ENCODE measurements around the gene TBPL2. TPM values are rescaled to one million over a fixed set of nuclear protein-coding genes. Genes with fewer than 3 reads are reported as not detected.

TBPL2 gene
- total RNA-seq, 1 donor from 2014 or later, result not detected

DNA sequence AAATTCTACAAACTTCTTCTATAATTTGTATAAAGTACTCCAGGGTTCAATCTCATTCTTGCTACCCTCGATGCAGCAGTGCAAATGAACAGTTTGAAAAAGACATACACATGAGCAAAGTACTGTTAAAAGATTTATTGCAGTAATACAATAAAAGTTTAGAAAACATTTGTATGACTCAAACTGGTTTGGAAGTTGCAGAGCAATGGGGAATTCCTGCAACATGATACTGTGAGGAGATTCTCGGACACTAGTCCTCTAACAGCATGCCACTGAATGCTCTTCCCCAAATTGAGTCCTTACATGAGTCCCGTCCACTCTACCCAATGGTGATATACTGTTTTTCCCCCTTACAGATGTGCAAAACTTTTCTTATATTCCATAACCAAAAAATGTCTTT is 74.1 kb downstream of the TBPL2 start:
- TF ChIP-seq, protein P1, sequence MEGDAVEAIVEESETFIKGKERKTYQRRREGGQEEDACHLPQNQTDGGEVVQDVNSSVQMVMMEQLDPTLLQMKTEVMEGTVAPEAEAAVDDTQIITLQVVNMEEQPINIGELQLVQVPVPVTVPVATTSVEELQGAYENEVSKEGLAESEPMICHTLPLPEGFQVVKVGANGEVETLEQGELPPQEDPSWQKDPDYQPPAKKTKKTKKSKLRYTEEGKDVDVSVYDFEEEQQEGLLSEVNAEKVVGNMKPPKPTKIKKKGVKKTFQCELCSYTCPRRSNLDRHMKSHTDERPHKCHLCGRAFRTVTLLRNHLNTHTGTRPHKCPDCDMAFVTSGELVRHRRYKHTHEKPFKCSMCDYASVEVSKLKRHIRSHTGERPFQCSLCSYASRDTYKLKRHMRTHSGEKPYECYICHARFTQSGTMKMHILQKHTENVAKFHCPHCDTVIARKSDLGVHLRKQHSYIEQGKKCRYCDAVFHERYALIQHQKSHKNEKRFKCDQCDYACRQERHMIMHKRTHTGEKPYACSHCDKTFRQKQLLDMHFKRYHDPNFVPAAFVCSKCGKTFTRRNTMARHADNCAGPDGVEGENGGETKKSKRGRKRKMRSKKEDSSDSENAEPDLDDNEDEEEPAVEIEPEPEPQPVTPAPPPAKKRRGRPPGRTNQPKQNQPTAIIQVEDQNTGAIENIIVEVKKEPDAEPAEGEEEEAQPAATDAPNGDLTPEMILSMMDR (IDR thresholded peaks at IDR 0.05), result no peak
- H3K27me3 Mint-ChIP-seq (ENCODE audit: low read depth), result no peaks in the 10 kb centered on the region
- no peak for DNase-seq (ENCODE audit: low spot score)
- H3K4me3 Mint-ChIP-seq (ENCODE audit: unreplicated experiment), result no peak overlapping the region
- H3K9me3 Mint-ChIP-seq (ENCODE audit: low read depth), result no peaks in the 10 kb centered on the region
- peaks cover 21% of the 10 kb centered on the region for H3K4me1 Mint-ChIP-seq (ENCODE audit: low read depth)
- peaks cover 22% of the 10 kb centered on the region for H3K36me3 Mint-ChIP-seq (ENCODE audit: low read depth)
- no peak overlapping the region for H3K27ac Mint-ChIP-seq (ENCODE audit: unreplicated experiment)

Other genes with a start within 250 kb of the TBPL2 start
- 3.6 to 9.4 TPM (median 8.8 TPM) in 3 replicates for gene DLGAP5, start 249.0 kb downstream of the TBPL2 start, total RNA-seq
- 16.2 to 18.9 TPM (median 18.2 TPM) in 3 replicates for gene FBXO34, start 169.2 kb downstream of the TBPL2 start, total RNA-seq
- gene ATG14, start 28.8 kb downstream of the TBPL2 start, total RNA-seq, result 8.9 to 11.1 TPM (median 10.6 TPM) in 3 replicates
- 129 to 148 TPM (median 137 TPM) in 3 replicates for gene KTN1, start 139.6 kb upstream of the TBPL2 start, total RNA-seq